ENCODE measurements around the gene FKBP2.

DNA sequence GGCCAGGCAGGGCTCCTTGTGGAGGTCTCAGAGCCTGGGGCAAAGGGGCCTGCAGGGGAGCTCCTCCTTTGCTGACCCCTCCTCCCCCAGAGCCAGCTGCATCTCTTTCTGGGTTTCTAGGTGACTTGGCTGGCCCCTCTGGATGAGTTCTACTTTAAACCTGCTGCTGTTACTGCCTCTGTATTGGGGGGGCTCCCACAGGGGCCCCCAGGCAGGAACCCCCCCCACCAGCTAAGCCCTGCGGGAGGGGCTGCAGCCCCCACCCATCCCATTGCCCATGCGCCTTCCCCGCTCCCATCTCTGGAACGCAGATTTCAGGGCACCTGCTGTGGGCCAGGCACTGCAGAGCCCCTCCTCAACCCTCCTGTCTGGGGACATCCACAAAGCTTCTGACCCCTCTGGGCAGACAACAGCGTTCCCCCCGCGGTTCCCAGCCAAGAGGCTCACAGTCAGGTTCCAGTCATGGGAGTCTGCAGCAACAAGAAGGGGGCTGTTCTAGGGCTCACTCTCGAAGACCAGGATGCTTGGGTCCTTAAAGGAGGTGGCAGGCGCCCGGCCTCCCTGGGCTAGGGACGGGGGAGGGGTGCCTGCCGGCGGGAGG is 9.6 kb downstream of the FKBP2 start:
- TF ChIP-seq EZH2phosphoT487 (IDR thresholded peaks at IDR 0.05; ENCODE audit: insufficient read depth, low read depth) (no peak), EZH2 (IDR thresholded peaks at IDR 0.05; ENCODE audit: insufficient read depth, poor library complexity, severe bottlenecking) (no peak)
